Measurements from ENCODE around the gene IKZF3.

Gene IKZF3

GRCh38 chr17:39820987-39821386, 43.1 kb downstream of the IKZF3 start:
- Histone ChIP-seq H3K27me3 (ENCODE audit: insufficient read depth, low read length) (no peaks in the 10 kb centered on the region), H3K36me3 (ENCODE audit: insufficient read depth, low read length) (no peaks in the 10 kb centered on the region), H3K9me3 (ENCODE audit: low read length) (peaks cover 7% of the 10 kb centered on the region), H3K4me3 (ENCODE audit: low read length) (no peak overlapping the region), H2AFZ (ENCODE audit: low read depth, low read length) (no peak overlapping the region), H3K4me1 (ENCODE audit: insufficient read depth, low read length) (no peaks in the 10 kb centered on the region)

GRCh38 chr17:39820541-39820940, 43.6 kb downstream of the IKZF3 start:
- H3K4me3 ChIP-seq (ENCODE audit: low read length): no peak overlapping the region

GRCh38 chr17:39818358-39819000, 45.6 kb downstream of the IKZF3 start:
- H3K9me3 ChIP-seq (ENCODE audit: low read length): peaks cover 2% of the 10 kb centered on the region
- H2AFZ ChIP-seq (ENCODE audit: low read depth, low read length): no peak overlapping the region

More at GRCh38 chr17:39820541-39820940, 43.6 kb downstream of the IKZF3 start:
- no peak overlapping the region for H2AFZ ChIP-seq (ENCODE audit: low read depth, low read length)
- H3K9me3 ChIP-seq (ENCODE audit: low read length): peaks cover 7% of the 10 kb centered on the region
- H3K4me1 ChIP-seq (ENCODE audit: insufficient read depth, low read length): no peaks in the 10 kb centered on the region
- H3K27me3 ChIP-seq (ENCODE audit: insufficient read depth, low read length): no peaks in the 10 kb centered on the region
- no peaks in the 10 kb centered on the region for H3K36me3 ChIP-seq (ENCODE audit: insufficient read depth, low read length)

GRCh38 chr17:39816272-39816671, 47.8 kb downstream of the IKZF3 start:
- Histone ChIP-seq H3K27me3 (ENCODE audit: insufficient read depth, low read length) (peaks cover 10% of the 10 kb centered on the region), H2AFZ (ENCODE audit: low read depth, low read length) (no peak overlapping the region), H3K4me1 (ENCODE audit: insufficient read depth, low read length) (no peaks in the 10 kb centered on the region), H3K9me3 (ENCODE audit: low read length) (no peaks in the 10 kb centered on the region), H3K36me3 (ENCODE audit: insufficient read depth, low read length) (no peaks in the 10 kb centered on the region), H3K4me3 (ENCODE audit: low read length) (no peak overlapping the region)

More at GRCh38 chr17:39818358-39819000, 45.6 kb downstream of the IKZF3 start:
- Histone ChIP-seq H3K4me3 (ENCODE audit: low read length) (no peak overlapping the region), H3K4me1 (ENCODE audit: insufficient read depth, low read length) (no peaks in the 10 kb centered on the region), H3K36me3 (ENCODE audit: insufficient read depth, low read length) (no peaks in the 10 kb centered on the region), H3K27me3 (ENCODE audit: insufficient read depth, low read length) (peaks cover 10% of the 10 kb centered on the region)

GRCh38 chr17:39814497-39814896, 49.6 kb downstream of the IKZF3 start:
- Histone ChIP-seq H3K4me1 (ENCODE audit: insufficient read depth, low read length) (no peaks in the 10 kb centered on the region), H3K27me3 (ENCODE audit: insufficient read depth, low read length) (peaks cover 11% of the 10 kb centered on the region), H3K9me3 (ENCODE audit: low read length) (no peaks in the 10 kb centered on the region), H3K4me3 (ENCODE audit: low read length) (no peak overlapping the region), H2AFZ (ENCODE audit: low read depth, low read length) (no peak overlapping the region), H3K36me3 (ENCODE audit: insufficient read depth, low read length) (no peaks in the 10 kb centered on the region)

GRCh38 chr17:39813631-39814030, 50.5 kb downstream of the IKZF3 start:
- Histone ChIP-seq H3K27me3 (ENCODE audit: insufficient read depth, low read length) (peaks cover 18% of the 10 kb centered on the region), H3K9me3 (ENCODE audit: low read length) (no peaks in the 10 kb centered on the region), H2AFZ (ENCODE audit: low read depth, low read length) (no peak overlapping the region), H3K4me3 (ENCODE audit: low read length) (no peak overlapping the region), H3K4me1 (ENCODE audit: insufficient read depth, low read length) (no peaks in the 10 kb centered on the region), H3K36me3 (ENCODE audit: insufficient read depth, low read length) (no peaks in the 10 kb centered on the region)

GRCh38 chr17:39812466-39812865, 51.6 kb downstream of the IKZF3 start:
- Histone ChIP-seq H2AFZ (ENCODE audit: low read depth, low read length) (no peak overlapping the region), H3K9me3 (ENCODE audit: low read length) (no peaks in the 10 kb centered on the region), H3K4me3 (ENCODE audit: low read length) (no peak overlapping the region), H3K36me3 (ENCODE audit: insufficient read depth, low read length) (no peaks in the 10 kb centered on the region), H3K4me1 (ENCODE audit: insufficient read depth, low read length) (no peaks in the 10 kb centered on the region), H3K27me3 (ENCODE audit: insufficient read depth, low read length) (peaks cover 19% of the 10 kb centered on the region)

GRCh38 chr17:39810939-39811728, 53.0 kb downstream of the IKZF3 start:
- H3K36me3 ChIP-seq (ENCODE audit: insufficient read depth, low read length): no peaks in the 10 kb centered on the region
- no peaks in the 10 kb centered on the region for H3K9me3 ChIP-seq (ENCODE audit: low read length)
- H3K4me3 ChIP-seq (ENCODE audit: low read length): no peak overlapping the region
- no peaks in the 10 kb centered on the region for H3K4me1 ChIP-seq (ENCODE audit: insufficient read depth, low read length)
- peaks cover 22% of the 10 kb centered on the region for H3K27me3 ChIP-seq (ENCODE audit: insufficient read depth, low read length)
- H2AFZ ChIP-seq (ENCODE audit: low read depth, low read length): no peak overlapping the region

- no peaks in the 10 kb centered on the region for H3K36me3 ChIP-seq (ENCODE audit: insufficient read depth, low read length)
- H3K4me1 ChIP-seq (ENCODE audit: insufficient read depth, low read length): no peaks in the 10 kb centered on the region
- no peak overlapping the region for H3K4me3 ChIP-seq (ENCODE audit: low read length)
- peaks cover 21% of the 10 kb centered on the region for H3K27me3 ChIP-seq (ENCODE audit: insufficient read depth, low read length)
- no peak overlapping the region for H2AFZ ChIP-seq (ENCODE audit: low read depth, low read length)
- H3K9me3 ChIP-seq (ENCODE audit: low read length): no peaks in the 10 kb centered on the region
Observed at GRCh38 chr17:39809221-39809620, 54.9 kb downstream of the IKZF3 start.

- Histone ChIP-seq H3K4me1 (ENCODE audit: insufficient read depth, low read length) (no peaks in the 10 kb centered on the region), H3K36me3 (ENCODE audit: insufficient read depth, low read length) (no peaks in the 10 kb centered on the region), H3K27me3 (ENCODE audit: insufficient read depth, low read length) (peaks cover 21% of the 10 kb centered on the region), H3K4me3 (ENCODE audit: low read length) (no peak overlapping the region), H3K9me3 (ENCODE audit: low read length) (no peaks in the 10 kb centered on the region), H2AFZ (ENCODE audit: low read depth, low read length) (no peak overlapping the region)
Observed at GRCh38 chr17:39808409-39808997, 55.6 kb downstream of the IKZF3 start.

GRCh38 chr17:39804839-39805238, 59.3 kb downstream of the IKZF3 start:
- Histone ChIP-seq H3K4me3 (ENCODE audit: low read length) (no peak overlapping the region), H3K27me3 (ENCODE audit: insufficient read depth, low read length) (peaks cover 27% of the 10 kb centered on the region), H3K9me3 (ENCODE audit: low read length) (no peaks in the 10 kb centered on the region)

GRCh38 chr17:39801055-39801454, 63.1 kb downstream of the IKZF3 start:
- Histone ChIP-seq H3K4me1 (ENCODE audit: insufficient read depth, low read length) (no peaks in the 10 kb centered on the region), H3K27me3 (ENCODE audit: insufficient read depth, low read length) (peaks cover 19% of the 10 kb centered on the region), H2AFZ (ENCODE audit: low read depth, low read length) (no peak overlapping the region), H3K36me3 (ENCODE audit: insufficient read depth, low read length) (no peaks in the 10 kb centered on the region), H3K4me3 (ENCODE audit: low read length) (no peak overlapping the region), H3K9me3 (ENCODE audit: low read length) (no peaks in the 10 kb centered on the region)

More at GRCh38 chr17:39804839-39805238, 59.3 kb downstream of the IKZF3 start:
- Histone ChIP-seq H2AFZ (ENCODE audit: low read depth, low read length) (no peak overlapping the region), H3K4me1 (ENCODE audit: insufficient read depth, low read length) (no peaks in the 10 kb centered on the region), H3K36me3 (ENCODE audit: insufficient read depth, low read length) (no peaks in the 10 kb centered on the region)

GRCh38 chr17:39800540-39800939, 63.6 kb downstream of the IKZF3 start:
- no peak overlapping the region for H2AFZ ChIP-seq (ENCODE audit: low read depth, low read length)
- peaks cover 15% of the 10 kb centered on the region for H3K27me3 ChIP-seq (ENCODE audit: insufficient read depth, low read length)
- no peak overlapping the region for H3K4me3 ChIP-seq (ENCODE audit: low read length)
- H3K9me3 ChIP-seq (ENCODE audit: low read length): no peaks in the 10 kb centered on the region
- no peaks in the 10 kb centered on the region for H3K36me3 ChIP-seq (ENCODE audit: insufficient read depth, low read length)
- H3K4me1 ChIP-seq (ENCODE audit: insufficient read depth, low read length): no peaks in the 10 kb centered on the region
